Measurements from ENCODE around the gene RCBTB2.
"Not testable (repeated sequence)": the region's sequence is repeated elsewhere in the genome, so short reads cannot be mapped to it uniquely, and the experiment has no call there.

RCBTB2 gene

DNA sequence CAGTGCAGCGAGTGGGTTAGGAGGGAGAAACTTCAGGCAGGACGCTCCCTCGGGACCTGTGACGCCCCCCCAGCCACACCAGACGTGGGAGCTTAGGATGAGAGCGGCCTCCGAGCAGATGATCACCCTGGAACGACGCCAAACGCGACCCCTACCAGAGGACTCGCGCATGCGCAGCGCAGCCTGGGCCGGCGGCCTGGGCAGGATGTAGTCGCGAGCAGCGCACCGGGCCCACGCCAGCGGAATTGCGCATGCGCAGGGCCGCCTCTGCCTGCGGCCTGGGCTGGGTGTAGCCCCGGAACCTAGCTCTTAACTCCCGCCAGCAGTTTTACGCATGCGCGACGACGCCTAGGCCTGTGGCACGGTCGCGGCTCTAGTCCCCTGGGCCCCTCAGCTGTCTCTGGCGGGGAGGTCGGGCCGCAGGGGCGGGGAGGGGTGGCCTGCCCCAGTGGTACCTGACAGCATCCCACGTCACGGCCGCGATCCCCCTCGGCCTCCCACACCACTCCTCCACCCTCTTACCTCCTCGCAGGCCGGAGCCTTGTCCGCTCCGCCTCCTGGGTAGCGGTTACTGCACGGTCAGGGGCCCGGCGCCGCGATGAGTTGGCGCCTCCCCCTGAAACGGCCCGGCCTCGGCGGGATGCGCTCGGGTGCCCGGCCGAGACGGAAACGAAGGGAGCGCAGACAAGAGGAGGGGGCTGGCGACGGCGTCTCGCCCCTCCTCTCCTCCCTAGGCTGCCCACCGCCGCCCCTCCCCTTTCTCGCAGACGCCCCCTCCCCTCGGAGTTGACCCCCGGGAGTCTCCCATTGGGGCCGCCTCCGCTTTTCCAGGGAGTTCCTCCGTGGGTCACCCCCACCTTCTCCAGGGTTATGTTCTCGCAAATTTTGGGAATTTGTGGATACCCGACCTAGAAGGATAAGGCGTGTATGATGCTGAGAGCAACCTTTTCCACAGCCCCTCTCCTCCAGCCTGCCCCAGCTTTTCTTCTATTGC lies at the start of gene RCBTB2:
RCBTB2 (minus strand) TSS at position 575 of the 994 bp plus-strand sequence. CDS start 11,141 bp downstream, outside the sequence.
- Mint-ChIP-seq H3K36me3 (ENCODE audit: low read depth) (peaks cover 3% of the 10 kb centered on the region), H3K27ac (peak within 1 kb of the TSS; percentile 98), H3K9me3 (no peaks in the 10 kb centered on the region), H3K27me3 (no peaks in the 10 kb centered on the region), H3K4me1 (ENCODE audit: low read depth) (peaks cover 36% of the 10 kb centered on the region), H3K4me3 (peak within 1 kb of the TSS; percentile 89)
- DNase-seq, result peak; percentile 98

DNA sequence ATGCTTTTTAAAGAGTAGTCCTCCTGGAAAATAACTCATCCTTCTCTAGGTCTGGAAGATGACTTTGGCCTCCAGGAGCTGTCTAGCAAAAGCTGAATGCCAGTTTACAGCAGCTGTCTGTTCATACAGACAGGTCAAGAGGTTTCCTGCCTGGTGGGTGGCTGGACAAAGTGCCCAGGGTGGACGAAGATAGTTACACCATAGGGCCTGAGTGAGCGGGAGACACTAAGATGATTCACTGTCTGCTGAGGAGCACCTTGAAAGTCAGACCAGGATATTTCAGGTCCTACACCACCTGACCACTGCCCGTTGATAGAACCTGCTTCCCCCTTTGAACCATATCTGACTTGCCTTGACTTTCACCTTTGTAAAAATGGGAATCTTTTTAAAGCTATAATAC lies 49.2 kb upstream of the RCBTB2 start:
- Mint-ChIP-seq H3K9me3 (no peaks in the 10 kb centered on the region), H3K27ac (no peak overlapping the region), H3K4me3 (no peak overlapping the region), H3K27me3 (peaks cover 26% of the 10 kb centered on the region), H3K4me1 (ENCODE audit: low read depth) (peaks cover 15% of the 10 kb centered on the region), H3K36me3 (ENCODE audit: low read depth) (no peaks in the 10 kb centered on the region)
- DNase-seq, result no peak

DNA sequence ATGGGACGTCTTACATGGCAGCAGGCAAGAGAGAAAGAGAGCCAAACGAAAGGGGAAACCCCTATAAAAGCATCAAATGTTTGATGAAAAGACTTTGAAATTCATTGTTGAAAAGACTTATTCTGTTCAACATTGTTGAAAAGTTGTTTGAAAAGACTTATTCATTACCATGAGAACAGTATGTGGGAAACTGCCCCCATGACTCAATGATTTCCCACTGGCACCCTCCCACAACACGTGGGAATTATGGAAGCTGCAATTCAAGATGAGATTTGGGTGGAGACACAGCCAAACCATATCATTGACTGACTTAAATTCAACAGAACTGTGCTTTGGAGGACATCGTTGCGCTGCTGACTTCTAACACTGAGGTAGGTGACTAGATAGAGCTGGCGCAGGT lies 48.0 kb upstream of the RCBTB2 start:
- Mint-ChIP-seq H3K4me1 (ENCODE audit: low read depth) (peaks cover 3% of the 10 kb centered on the region), H3K27ac (no peak overlapping the region), H3K4me3 (no peak overlapping the region), H3K36me3 (ENCODE audit: low read depth) (no peaks in the 10 kb centered on the region), H3K9me3 (no peaks in the 10 kb centered on the region), H3K27me3 (peaks cover 27% of the 10 kb centered on the region)
- no peak for DNase-seq

DNA sequence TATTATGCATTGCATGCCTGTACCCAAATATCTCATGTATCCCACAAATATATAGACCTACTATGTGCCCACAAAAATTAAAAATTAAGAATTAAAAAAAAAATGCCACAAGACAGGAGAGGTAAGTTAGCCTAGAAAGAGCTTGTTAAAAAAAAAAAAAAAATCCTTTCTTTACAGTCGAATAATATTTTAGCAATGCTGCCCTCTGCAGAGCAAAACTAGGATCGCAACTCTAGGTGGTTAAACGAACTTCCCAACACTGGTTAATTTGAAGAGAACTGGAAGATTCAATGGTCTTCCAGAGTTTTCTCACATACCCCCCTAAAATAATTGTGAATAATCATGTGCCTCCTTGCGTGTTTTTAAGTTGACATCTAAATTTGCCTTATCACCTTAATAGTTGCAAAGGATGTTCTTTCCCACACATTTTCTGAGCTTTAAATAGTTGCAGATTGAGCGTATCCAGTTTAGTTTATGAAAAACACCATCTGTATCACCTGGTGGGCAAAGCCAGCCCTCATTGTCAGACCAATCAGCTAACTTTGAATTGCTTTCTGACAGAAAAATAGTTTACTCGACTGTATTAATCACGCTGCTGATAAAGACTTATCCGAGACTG lies 47.4 kb upstream of the RCBTB2 start:
- Mint-ChIP-seq H3K36me3 (ENCODE audit: low read depth) (no peaks in the 10 kb centered on the region), H3K27me3 (peaks cover 31% of the 10 kb centered on the region), H3K4me3 (no peak overlapping the region), H3K27ac (no peak overlapping the region), H3K4me1 (ENCODE audit: low read depth) (peaks cover 2% of the 10 kb centered on the region), H3K9me3 (no peaks in the 10 kb centered on the region)
- DNase-seq, result peak; percentile 69

DNA sequence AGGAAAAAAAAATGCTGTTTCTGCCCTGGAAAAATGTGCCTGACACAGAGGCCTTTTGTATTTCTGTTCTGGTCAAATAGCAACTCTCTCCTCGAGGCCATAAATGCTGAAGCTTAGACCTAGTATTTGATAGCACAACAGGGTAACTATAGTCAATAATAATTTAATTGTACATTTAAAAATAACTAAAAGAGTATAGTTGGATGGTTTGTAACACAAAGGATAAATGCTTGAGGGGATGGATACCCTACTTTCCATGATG lies 47.0 kb upstream of the RCBTB2 start:
- H3K9me3 Mint-ChIP-seq; H3K4me1 Mint-ChIP-seq (ENCODE audit: low read depth); H3K4me3 Mint-ChIP-seq; DNase-seq; H3K36me3 Mint-ChIP-seq (ENCODE audit: low read depth); H3K27ac Mint-ChIP-seq: not testable (repeated sequence)
- H3K27me3 Mint-ChIP-seq, result peaks cover 31% of the 10 kb centered on the region

DNA sequence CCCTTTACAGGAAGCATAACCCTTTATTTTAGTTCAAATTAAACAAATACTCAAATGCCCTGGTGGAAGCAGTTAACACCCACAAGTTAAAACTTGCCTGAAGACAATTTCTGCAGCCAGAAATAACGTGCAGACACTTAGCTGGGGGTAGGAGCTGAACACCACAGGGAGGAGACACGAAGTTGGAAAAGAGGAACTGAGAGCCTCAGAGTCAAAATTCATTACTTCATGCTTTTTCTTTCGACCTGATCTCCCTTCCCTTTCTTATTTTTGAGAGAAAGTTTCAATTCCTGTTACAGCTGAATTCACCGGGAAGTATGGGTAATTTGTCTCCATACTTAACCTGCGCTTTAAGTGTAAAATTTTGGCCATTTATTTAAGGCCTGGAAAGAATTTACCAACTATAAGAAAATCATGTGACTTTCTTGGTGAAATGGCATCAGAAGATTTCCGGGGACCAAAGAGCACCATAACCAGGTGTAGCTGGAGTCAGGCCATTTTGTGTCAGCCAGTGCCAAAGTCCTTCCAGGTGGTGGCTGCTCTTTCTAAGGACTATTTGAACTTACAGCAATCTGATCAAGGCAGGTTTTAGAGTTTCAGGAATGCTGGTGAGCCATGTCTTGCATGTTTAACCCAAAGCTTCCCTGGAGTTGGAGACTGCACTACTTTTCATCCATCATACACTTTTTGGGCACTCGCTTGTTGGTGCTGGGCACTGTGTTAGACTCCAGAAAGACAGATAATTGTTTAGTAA lies 46.5 kb upstream of the RCBTB2 start:
- no peak for DNase-seq
- H3K27me3 Mint-ChIP-seq, result peaks cover 31% of the 10 kb centered on the region

DNA sequence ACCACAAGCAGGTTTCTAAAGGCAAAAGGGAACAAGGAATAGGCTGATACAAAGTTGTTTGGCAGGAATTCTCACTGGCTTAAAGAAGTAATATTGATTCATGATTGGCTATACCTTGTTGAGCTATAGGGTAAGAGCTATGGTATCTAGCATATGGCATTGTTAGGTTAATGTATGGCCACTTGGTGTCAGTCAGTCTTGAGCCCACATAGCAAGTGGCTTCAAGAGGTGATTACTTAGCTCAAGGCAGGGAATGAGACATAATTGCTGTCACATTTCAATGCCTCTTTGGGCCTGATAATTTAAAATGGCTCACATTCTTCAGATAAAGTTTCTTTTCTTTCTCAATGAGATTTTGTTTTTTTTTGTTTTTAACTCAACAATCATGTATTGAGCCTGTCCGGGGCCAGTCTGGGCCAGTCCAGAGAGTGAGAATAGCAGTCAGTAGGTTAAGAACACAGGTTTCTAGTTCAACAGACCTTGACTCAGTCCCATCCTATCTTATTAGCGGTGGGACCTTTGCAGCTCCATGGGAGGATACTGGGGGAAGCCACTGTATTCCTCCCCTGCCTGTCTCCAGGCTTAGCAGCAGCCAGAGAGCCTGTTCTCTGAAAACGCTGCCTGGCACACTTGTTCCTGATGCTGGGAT lies 45.8 kb upstream of the RCBTB2 start:
- Mint-ChIP-seq H3K36me3 (ENCODE audit: low read depth) (no peaks in the 10 kb centered on the region), H3K9me3 (no peaks in the 10 kb centered on the region), H3K27ac (no peak overlapping the region), H3K27me3 (peaks cover 31% of the 10 kb centered on the region), H3K4me3 (no peak overlapping the region), H3K4me1 (ENCODE audit: low read depth) (peaks cover 8% of the 10 kb centered on the region)
- DNase-seq, result no peak

More for the DNA sequence above, 46.5 kb upstream of the RCBTB2 start:
- H3K36me3 Mint-ChIP-seq (ENCODE audit: low read depth), result no peaks in the 10 kb centered on the region
- H3K4me1 Mint-ChIP-seq (ENCODE audit: low read depth), result peaks cover 3% of the 10 kb centered on the region
- H3K27ac Mint-ChIP-seq, result no peak overlapping the region
- no peaks in the 10 kb centered on the region for H3K9me3 Mint-ChIP-seq
- H3K4me3 Mint-ChIP-seq, result no peak overlapping the region

DNA sequence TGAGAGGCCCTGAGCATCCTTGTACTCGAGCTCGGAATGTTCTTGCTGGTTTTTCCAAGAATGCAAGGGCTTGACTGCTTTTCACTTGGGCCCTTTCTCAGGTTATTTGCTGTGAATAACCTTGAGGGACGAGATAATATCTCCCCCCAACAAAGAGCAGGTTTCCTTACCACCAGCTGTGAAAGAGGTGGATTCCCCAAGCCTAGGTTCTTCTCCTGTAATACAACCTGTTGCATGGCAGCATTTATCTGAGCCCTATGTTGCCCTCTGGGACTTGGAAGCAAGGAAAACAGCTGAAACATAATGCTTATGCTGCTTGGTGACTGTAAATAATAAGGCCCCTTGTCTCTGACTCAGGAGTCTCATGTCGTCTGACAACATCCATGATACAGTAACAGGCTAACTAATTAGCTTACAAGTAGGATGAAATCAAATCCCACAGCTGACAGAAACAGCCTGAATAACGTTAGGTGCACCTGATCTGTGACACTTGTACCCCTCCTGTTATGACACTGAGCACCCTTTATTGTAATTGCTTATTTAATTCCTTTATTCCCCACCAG lies 43.6 kb upstream of the RCBTB2 start:
- Mint-ChIP-seq H3K27ac (no peak overlapping the region), H3K9me3 (no peaks in the 10 kb centered on the region), H3K4me3 (no peak overlapping the region), H3K27me3 (peaks cover 17% of the 10 kb centered on the region), H3K36me3 (ENCODE audit: low read depth) (no peaks in the 10 kb centered on the region), H3K4me1 (ENCODE audit: low read depth) (peaks cover 16% of the 10 kb centered on the region)
- no peak for DNase-seq

DNA sequence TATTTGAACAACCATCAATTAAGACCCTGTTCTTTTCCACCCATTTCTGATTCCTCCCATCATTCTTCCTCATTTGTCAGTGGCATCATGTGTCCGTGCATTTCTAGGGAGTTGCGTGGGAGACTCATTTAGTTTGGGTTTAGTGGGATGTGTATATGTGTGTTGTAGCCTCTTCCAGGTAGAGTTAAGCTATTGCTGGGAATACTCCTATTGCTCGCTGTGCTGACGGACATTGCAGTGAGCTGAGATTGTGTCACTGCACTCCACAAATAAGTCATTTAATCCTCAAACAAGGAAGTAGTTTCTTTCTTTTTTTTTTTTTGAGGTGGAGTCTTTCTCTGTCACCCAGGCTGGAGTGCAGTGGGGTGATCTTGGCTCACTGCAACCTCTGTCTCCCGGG lies 42.2 kb upstream of the RCBTB2 start:
- no peak overlapping the region for H3K4me3 Mint-ChIP-seq
- H3K27me3 Mint-ChIP-seq, result peaks cover 17% of the 10 kb centered on the region
- H3K9me3 Mint-ChIP-seq, result no peaks in the 10 kb centered on the region
- no peak for DNase-seq
- H3K27ac Mint-ChIP-seq, result no peak overlapping the region
- H3K4me1 Mint-ChIP-seq (ENCODE audit: low read depth), result peaks cover 21% of the 10 kb centered on the region
- H3K36me3 Mint-ChIP-seq (ENCODE audit: low read depth), result no peaks in the 10 kb centered on the region

DNA sequence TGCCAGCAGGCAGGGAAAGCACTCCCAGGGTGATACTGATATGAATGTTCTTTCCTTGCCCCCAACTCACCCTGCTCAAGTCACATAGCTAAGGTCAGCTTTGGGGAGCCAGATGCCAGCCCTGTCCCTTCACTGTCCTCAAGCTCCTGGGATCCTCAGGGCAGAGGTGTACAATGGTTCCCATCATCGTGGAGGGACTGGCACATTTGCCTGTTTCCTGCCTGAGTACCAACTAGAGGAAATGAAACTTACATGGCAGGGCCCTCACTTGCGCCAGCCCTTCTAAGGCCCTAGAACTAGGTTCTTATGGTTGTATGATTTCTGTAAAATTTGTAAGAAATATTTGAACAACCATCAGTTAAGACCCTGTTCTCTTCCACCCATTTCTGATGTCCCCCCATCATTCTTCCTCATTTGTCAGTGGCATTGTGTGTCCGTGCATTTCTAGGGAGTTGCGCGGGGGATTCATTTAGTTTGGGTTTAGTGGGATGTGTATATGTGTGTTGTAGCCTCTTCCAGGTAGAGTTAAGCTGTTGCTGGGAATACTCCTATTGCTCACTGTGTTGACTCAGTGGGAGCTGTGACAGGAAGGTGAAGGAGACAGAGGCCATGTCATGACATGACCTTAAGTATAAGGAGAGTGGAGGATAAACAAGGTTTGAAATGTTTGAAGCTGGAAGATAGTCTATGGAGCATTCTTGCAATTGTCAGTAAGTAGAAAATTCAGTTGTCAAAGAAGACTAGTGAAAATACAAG lies 41.3 kb upstream of the RCBTB2 start:
- Mint-ChIP-seq H3K36me3 (ENCODE audit: low read depth) (no peaks in the 10 kb centered on the region), H3K4me3 (no peak overlapping the region), H3K4me1 (ENCODE audit: low read depth) (peaks cover 23% of the 10 kb centered on the region), H3K27ac (no peak overlapping the region), H3K9me3 (no peaks in the 10 kb centered on the region), H3K27me3 (peaks cover 22% of the 10 kb centered on the region)
- no peak for DNase-seq

DNA sequence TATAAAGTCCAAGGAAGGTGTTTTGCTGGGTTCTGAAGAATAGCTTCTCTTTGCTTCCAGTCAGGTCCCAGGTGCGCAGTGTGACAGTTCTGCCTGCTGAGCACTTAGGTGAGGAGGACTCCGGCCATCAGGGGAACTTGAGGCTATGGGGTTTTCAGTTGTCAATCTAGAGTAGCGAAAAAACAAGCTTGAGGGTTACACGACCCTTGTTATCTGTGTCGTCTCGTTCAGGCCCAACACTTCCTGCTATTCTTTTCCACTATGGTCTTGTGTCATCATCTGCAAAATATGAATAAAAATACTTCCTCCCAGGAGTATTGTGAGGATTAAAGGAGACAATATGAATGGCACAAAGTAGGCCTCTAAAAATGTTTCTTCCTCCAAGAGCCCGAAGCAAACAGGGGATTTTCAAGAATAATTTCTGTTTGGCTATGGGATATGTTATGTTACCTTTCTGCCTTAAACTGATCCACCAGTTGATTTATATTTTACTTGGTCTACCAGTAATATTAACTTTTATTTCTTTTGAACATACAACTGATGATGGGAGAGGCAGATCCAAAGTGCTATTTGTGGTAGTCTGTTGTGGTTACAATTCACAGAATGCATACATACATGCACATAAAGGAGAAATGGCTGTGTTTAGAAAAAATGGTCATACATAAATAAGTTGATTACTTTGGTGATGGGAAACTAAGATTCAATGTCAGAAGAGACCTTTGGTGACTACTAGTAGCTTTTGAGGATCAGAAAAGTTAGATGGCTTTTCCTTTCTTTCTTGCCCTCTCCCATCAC lies 40.5 kb upstream of the RCBTB2 start:
- peaks cover 23% of the 10 kb centered on the region for H3K4me1 Mint-ChIP-seq (ENCODE audit: low read depth)
- H3K27me3 Mint-ChIP-seq, result peaks cover 27% of the 10 kb centered on the region
- H3K36me3 Mint-ChIP-seq (ENCODE audit: low read depth), result no peaks in the 10 kb centered on the region
- DNase-seq, result no peak
- H3K4me3 Mint-ChIP-seq, result no peak overlapping the region
- H3K27ac Mint-ChIP-seq, result no peak overlapping the region
- H3K9me3 Mint-ChIP-seq, result no peaks in the 10 kb centered on the region

DNA sequence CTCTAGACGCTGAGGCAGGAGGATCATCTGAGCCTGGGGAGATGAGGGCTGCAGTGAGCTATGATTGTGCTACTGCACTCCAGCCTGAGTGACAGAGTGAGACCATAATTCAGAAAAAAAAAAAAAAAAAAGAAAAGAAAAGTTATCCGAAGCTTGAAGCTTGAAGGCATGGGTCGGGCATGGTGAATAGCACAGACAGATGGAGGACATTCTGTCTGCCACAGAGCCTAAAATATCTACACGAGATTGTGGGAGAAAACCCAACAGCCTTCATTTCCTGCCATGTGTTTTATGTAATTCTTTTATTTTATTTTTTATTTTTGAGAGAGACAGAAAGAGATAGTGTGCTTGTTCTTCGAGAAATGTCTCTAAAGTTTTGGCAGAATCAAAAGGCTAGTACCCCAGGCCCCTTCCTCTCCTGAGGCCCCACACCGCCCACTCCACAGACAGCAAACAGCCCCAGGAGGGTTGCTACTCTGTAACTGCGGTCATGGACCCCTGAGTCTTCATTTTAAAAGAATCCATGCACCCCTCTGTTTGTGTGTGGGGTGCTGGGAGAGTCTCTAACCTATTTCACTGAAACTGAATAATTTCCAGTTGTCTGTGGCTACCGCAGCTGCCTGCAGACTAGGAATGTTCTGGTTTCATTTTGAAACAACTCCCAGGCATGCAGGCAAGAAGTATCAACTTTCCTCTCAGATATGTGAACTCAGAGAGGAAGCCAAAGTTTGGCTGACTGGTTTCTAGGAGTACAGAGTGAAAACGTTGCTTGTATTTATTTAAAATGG lies 38.4 kb upstream of the RCBTB2 start:
- Mint-ChIP-seq H3K27me3 (peaks cover 40% of the 10 kb centered on the region), H3K27ac (no peak overlapping the region), H3K36me3 (ENCODE audit: low read depth) (no peaks in the 10 kb centered on the region), H3K4me3 (no peak overlapping the region), H3K9me3 (no peaks in the 10 kb centered on the region), H3K4me1 (ENCODE audit: low read depth) (peaks cover 23% of the 10 kb centered on the region)
- no peak for DNase-seq
